AG04449 (cell line): Measurements from ENCODE around the gene LRRC45.

Experiments
- CTCF ChIA-PET: fragments of 350-600 bp; formaldehyde crosslinking; extraction: SDS; loops from one replicate; lab custom pipeline; 2021; ENCODE audit warnings: antibody characterized with exemption; lab: Yijun Ruan, JAX
- POLR2A ChIA-PET: fragments of 400-600, 350-600 bp; formaldehyde crosslinking; extraction: SDS; loops from one replicate; lab custom pipeline; 2020; ENCODE audit warnings: antibody characterized with exemption, inconsistent platforms; lab: Yijun Ruan, JAX
- DNase-seq: peaks from one replicate; pipeline ENCODE4 v3.0.0-alpha.2; 2010; ENCODE audit warnings: low read depth, low spot score
- H3K4me3 ChIP-seq: 2 replicates; pipeline ENCODE4 v1.5.1; 2011; ENCODE audit warnings: low read depth, mild to moderate bottlenecking, control low read depth, low read length
- TF ChIP-seq, protein P1 (sequence below): IDR thresholded peaks from one replicate; pipeline ENCODE4 v1.5.1; 2011; ENCODE audit warnings: mild to moderate bottlenecking, moderate library complexity, low read length, control low read depth, inconsistent platforms; ENCODE audit not compliant: insufficient read depth; ENCODE audit errors: missing control alignments

LRRC45 gene

DNA sequence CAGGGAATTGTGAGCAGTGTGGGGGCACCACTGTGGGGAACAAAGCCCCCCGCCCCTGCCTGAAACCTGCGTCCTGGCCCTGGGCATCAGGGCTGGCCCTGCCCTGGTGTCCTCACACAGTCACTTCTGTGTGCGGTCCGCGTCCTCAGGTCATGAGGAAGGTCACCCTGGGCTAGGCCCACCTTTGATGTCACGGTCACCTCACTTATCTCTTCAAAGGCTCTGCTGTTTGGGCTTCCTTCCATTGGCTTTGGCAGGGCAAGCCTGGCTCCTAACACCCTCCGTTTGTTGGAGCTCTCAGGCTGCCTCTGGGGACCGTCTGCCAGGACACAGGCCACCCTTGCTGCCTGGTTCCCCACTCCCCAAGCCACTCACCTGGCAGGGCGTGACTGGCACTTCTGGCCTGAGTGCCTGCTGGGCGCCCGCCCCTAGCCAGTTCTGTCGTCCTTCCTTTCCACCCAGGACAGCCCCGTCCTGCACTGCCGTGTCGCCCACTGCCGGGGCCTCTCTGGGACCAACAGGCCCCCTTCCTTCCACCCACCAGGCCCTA is 9.3 kb upstream of the LRRC45 start:
- POLR2A ChIA-PET: no interaction called here
- CTCF ChIA-PET: interaction anchor here (1.0 to 10.7 kb wide), 3 partner anchors 16 to 52 kb away, joined by 3 to 290 read pairs (median 8); partner anchors contain the start of gene NOTUM

DNA sequence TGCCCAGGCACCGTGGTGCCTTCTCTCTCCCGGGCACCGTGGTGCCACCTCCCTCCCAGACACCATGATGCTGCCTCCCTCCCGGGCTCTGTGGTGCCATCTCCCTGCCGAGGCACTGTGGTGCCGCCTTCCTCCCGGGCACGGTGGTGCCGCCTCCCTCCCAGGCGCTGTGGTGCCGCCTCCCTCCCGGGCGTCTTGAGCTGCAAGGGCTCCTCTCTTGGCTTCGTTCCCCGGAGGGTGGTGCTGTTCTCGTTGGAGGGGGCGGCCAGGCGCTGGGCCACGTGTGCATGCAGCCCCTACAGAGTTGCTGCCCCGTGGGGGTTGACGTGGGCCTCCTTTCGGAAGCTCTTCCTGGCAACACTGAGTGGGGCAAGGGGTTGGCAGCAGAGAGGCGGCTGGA is 8.7 kb upstream of the LRRC45 start:
- POLR2A ChIA-PET: no interaction called here
- CTCF ChIA-PET: interaction anchor here (1.0 to 10.7 kb wide), 3 partner anchors 16 to 52 kb away, joined by 3 to 290 read pairs (median 8); partner anchors contain the start of gene NOTUM
- DNase-seq: no peak
- TF ChIP-seq, protein P1, sequence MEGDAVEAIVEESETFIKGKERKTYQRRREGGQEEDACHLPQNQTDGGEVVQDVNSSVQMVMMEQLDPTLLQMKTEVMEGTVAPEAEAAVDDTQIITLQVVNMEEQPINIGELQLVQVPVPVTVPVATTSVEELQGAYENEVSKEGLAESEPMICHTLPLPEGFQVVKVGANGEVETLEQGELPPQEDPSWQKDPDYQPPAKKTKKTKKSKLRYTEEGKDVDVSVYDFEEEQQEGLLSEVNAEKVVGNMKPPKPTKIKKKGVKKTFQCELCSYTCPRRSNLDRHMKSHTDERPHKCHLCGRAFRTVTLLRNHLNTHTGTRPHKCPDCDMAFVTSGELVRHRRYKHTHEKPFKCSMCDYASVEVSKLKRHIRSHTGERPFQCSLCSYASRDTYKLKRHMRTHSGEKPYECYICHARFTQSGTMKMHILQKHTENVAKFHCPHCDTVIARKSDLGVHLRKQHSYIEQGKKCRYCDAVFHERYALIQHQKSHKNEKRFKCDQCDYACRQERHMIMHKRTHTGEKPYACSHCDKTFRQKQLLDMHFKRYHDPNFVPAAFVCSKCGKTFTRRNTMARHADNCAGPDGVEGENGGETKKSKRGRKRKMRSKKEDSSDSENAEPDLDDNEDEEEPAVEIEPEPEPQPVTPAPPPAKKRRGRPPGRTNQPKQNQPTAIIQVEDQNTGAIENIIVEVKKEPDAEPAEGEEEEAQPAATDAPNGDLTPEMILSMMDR: no peak
- no peak overlapping the region for H3K4me3 ChIP-seq

More for the DNA sequence above, 9.3 kb upstream of the LRRC45 start:
- DNase-seq: no peak
- TF ChIP-seq, protein P1: no peak
- H3K4me3 ChIP-seq: no peak overlapping the region

DNA sequence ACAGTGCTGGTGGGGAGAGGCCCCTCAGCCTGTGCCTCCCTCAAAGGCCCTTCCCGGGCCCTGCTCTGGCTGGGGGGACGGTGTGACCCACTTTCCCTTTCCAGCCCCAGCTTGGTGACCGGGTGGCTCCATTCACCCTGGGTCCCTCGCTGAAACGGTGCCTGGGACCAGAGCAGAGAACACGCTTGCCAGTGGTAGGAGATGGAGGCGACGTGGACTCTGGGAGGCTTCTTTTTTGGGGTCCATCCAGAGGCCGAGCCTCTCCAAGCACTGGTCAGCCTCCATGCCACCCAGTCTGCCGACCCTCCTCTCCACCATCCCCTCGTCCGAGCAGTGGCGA is 8.2 kb upstream of the LRRC45 start:
- DNase-seq: no peak
- POLR2A ChIA-PET: no interaction called here
- no peak overlapping the region for H3K4me3 ChIP-seq
- TF ChIP-seq, protein P1: no peak
- CTCF ChIA-PET: interaction anchor here (1.0 to 10.7 kb wide), 3 partner anchors 15 to 53 kb away, joined by 3 to 290 read pairs (median 8); partner anchors contain the start of gene NOTUM

DNA sequence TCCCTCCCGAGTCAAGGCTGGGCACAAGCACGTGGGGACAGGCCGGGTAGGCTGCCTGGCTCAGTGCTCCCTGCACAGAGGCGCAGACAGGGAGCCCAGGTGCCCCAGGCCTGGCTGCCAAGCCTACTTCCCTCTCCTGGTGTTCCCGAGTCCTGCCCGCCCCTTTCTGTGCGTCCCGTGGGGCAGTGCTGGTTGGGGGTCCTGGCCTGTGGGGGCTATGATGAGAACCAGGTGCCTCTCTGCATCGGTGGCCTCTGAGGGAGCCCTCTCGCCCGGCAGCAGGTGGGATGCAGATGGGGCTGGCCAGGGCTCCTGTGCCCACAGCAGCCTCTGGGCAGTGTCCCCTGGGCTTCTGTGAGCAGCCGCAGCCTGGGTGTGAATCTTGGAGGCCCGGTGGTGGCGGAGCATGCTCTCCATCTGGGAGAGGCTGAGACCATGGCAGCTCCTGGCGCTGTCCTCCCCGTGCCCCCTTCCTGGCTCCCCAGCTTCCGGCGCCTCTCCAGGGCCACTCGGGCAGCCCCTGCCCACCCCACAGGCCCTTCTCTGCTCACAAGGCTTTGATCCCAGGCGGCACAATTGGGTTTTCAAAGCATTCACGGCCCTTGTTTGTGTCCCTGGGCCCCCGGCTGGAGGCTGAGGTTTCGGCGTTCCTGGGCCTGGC is 7.7 kb upstream of the LRRC45 start:
- CTCF ChIA-PET: interaction anchor here (1.1 to 10.7 kb wide), 3 partner anchors 53 to 78 kb away, joined by 4 to 290 read pairs (median 4); partner anchors contain the start of genes NOTUM and PYCR1
- H3K4me3 ChIP-seq: no peak overlapping the region
- POLR2A ChIA-PET: no interaction called here
- TF ChIP-seq, protein P1: no peak
- no peak for DNase-seq

DNA sequence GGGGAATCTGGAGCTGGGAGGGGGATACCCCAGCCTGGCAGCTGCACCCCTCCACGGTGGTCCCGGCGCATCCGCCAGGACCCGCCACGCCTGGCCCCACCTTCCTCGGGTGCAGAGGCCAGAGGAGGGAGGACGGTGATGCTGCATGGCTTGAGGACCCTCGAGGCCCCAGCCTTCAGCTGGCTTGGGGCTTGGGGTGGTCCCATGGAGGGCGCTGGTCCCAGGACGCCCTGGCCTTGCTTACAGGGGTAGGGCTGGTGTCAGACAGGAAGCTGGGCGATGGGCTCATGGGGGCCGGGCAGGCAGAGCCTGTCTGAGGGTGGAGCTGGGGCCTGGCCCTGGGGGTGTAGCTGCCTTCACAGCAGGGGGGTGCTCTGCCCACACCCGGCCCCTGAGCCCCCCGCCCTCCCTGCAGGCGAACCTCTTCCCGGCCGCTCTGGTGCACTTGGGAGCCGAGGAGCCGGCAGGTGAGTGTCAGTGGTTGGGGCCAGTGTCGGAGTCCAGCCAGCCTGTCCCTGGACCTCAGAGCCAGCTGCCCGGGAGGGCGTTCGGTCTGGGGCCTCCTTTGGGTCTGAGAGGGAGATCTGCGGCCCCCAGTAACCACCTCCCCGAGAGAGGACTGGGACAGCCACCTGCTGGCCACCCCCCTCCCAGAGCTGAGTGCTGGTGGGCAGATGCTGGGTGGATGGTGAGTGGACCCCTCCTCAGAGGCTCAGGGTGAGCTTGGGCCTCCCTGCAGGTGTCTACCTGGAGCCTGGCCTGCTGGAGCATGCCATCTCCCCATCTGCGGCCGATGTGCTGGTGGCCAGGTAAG is 6.8 kb upstream of the LRRC45 start:
- no peak overlapping the region for H3K4me3 ChIP-seq
- ChIA-PET CTCF (interaction anchor here (1.1 to 10.7 kb wide), 4 partner anchors 14 to 79 kb away, joined by 4 to 290 read pairs (median 5); partner anchors contain the start of genes NOTUM and PYCR1), POLR2A (no interaction called here)
- no peak for DNase-seq
- TF ChIP-seq, protein P1: no peak

DNA sequence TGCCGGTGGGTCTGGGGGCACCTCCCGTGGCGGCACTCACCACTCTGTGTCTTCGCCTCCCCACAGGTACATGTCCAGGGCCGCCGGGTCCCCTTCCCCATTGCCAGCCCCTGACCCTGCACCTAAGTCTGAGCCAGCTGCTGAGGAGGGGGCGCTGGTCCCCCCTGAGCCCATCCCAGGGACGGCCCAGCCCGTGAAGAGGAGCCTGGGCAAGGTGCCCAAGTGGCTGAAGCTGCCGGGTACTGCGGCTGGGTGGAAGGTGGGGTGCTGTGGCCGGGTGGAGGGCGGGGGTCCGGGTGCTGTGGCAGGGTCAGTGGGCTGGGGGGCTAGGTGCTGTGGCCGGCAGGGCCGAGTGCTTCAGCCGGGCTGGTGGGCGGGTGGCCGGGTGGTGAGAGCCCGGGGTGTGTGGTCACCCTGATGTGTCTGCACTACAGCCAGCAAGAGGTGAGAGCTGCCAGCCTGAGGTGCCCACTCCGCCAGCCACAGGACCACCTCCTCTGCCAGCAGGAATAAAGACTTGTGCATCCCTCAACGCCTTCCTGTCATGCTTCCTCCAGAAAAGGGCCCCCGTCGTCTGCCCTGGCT is 6.1 kb upstream of the LRRC45 start:
- ChIA-PET POLR2A (no interaction called here), CTCF (interaction anchor here (1.4 to 10.7 kb wide), 4 partner anchors 13 to 62 kb away, joined by 4 to 290 read pairs (median 36); partner anchors contain the start of gene NOTUM)
- DNase-seq: no peak
- H3K4me3 ChIP-seq: no peak overlapping the region
- TF ChIP-seq, protein P1: no peak
